Activated CD8-positive, alpha-beta T cell treated with anti-CD3 and anti-CD28 coated beads for 36 hours (primary cell): ENCODE data around the gene SETDB1. TPM values are rescaled to one million over a fixed set of nuclear protein-coding genes. Genes with fewer than 3 reads are reported as not detected.
A peak's percentile ranks its signal among the peaks of the same experiment; 100 is the strongest.

Experiments
- ATAC-seq: fragments of 200-7000 bp; cut with Tn5 transposase; one replicate; pipeline ENCODE4 v1.10.0; 2021; ENCODE audit warnings: mild to moderate bottlenecking, moderate library complexity
- CTCF ChIA-PET: fragments of 350-600 bp; sonication (Branson Sonifier 250); formaldehyde crosslinking; loops from one replicate; lab custom pipeline; 2021; ENCODE audit warnings: antibody characterized with exemption; lab: Charles Lee
- POLR2A ChIA-PET: fragments of 350-600 bp; sonication (Branson Sonifier 250); formaldehyde crosslinking; loops from one replicate; lab custom pipeline; 2021; ENCODE audit warnings: antibody characterized with exemption; lab: Charles Lee
- DNase-seq: peaks from one replicate; pipeline ENCODE4 v3.0.0-alpha.2; 2020
- H3K27ac Mint-ChIP-seq: one replicate; pipeline ENCODE4 v1.8.0; 2021; ENCODE audit warnings: mild to moderate bottlenecking, mixed read lengths
- H3K27me3 Mint-ChIP-seq: one replicate; pipeline ENCODE4 v1.8.0; 2021; ENCODE audit warnings: mixed read lengths
- H3K36me3 Mint-ChIP-seq: one replicate; pipeline ENCODE4 v1.8.0; 2021; ENCODE audit warnings: low read depth, mixed read lengths
- H3K4me1 Mint-ChIP-seq: one replicate; pipeline ENCODE4 v1.8.0; 2021; ENCODE audit warnings: low read depth, mixed read lengths
- H3K4me3 Mint-ChIP-seq: one replicate; pipeline ENCODE4 v1.8.0; 2021; ENCODE audit warnings: mild to moderate bottlenecking, moderate library complexity, mixed read lengths
- H3K9me3 Mint-ChIP-seq: one replicate; pipeline ENCODE4 v1.8.0; 2021; ENCODE audit warnings: mixed read lengths
- CTCF ChIP-seq: fragments of 200-600 bp; IDR thresholded peaks from one replicate; pipeline ENCODE4 v1.8.0; 2022; ENCODE audit warnings: antibody characterized with exemption, mild to moderate bottlenecking
- intact Hi-C: fragments of 100-400 bp; cut with micrococcal nuclease; formaldehyde crosslinking; loops from one replicate; pipeline ENCODE4 v1.10.0; 2022
- total RNA-seq, 2 experiments: library from RNA; stranded (reverse); gene quantifications; one replicate each; pipeline ENCODE4 v1.2.3, GENCODE V29; 2021

The SETDB1 gene
- total RNA-seq, 2 experiments from 2014 or later: 45.1 to 52.3 TPM

GRCh38 chr1:150963321-150964163, 37.4 kb downstream of the SETDB1 start:
- peak overlapping the region; percentile 17 for H3K27ac Mint-ChIP-seq
- ChIA-PET CTCF (interaction anchor here (0.9 to 2.0 kb wide), 3 partner anchors 15 to 32 kb away, joined by 3 to 7 read pairs (median 3); no protein-coding TSS in a partner anchor), POLR2A (interaction anchor here (1.3 to 1.4 kb wide), 2 partner anchors 12 to 334 kb away, joined by 3 to 4 read pairs; partner anchors contain the start of gene ENSA)
- H3K36me3 Mint-ChIP-seq: peaks cover 76% of the 10 kb centered on the region
- intact Hi-C loops: no loop called here
- H3K27me3 Mint-ChIP-seq: no peaks in the 10 kb centered on the region
- H3K4me3 Mint-ChIP-seq: no peak overlapping the region
- TF ChIP-seq CTCF: no peak
- peaks cover 2% of the 10 kb centered on the region for H3K4me1 Mint-ChIP-seq
- DNase-seq (no peak), ATAC-seq (no peak)
- H3K9me3 Mint-ChIP-seq: no peaks in the 10 kb centered on the region

DNA sequence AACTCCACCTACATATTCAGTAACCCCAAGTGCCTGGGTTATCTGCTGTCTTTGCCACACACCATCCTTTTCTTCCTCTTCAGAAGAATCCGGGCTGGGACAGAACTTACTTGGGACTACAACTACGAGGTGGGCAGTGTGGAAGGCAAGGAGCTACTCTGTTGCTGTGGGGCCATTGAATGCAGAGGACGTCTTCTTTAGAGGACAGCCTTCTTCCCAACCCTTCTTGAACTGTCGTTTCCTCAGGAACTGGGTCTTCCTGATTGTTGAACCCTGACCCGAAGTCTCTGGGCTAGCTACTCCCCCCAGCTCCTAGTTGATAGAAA, 38.0 kb downstream of the SETDB1 start:
- POLR2A ChIA-PET: interaction anchor here (1.3 to 1.4 kb wide), 2 partner anchors 11 to 334 kb away, joined by 3 to 4 read pairs; partner anchors contain the start of gene ENSA
- CTCF ChIA-PET: interaction anchor here (1.4 to 2.4 kb wide), 3 partner anchors 16 to 32 kb away, joined by 3 to 8 read pairs (median 7); no protein-coding TSS in a partner anchor
- Mint-ChIP-seq H3K27ac (peak overlapping the region; percentile 17), H3K9me3 (no peaks in the 10 kb centered on the region), H3K27me3 (no peaks in the 10 kb centered on the region), H3K4me3 (no peak overlapping the region), H3K36me3 (peaks cover 76% of the 10 kb centered on the region), H3K4me1 (peaks cover 2% of the 10 kb centered on the region)
- DNase-seq (no peak), ATAC-seq (no peak)
- intact Hi-C loops: no loop called here
- no peak for TF ChIP-seq CTCF

GRCh38 chr1:150965605-150966004, 39.4 kb downstream of the SETDB1 start:
- TF ChIP-seq CTCF: no peak
- H3K27me3 Mint-ChIP-seq: no peaks in the 10 kb centered on the region
- peaks cover 66% of the 10 kb centered on the region for H3K36me3 Mint-ChIP-seq
- DNase-seq (no peak), ATAC-seq (no peak)
- H3K4me1 Mint-ChIP-seq: peaks cover 7% of the 10 kb centered on the region
- ChIA-PET POLR2A (interaction anchor here (0.5 to 2.1 kb wide), 5 partner anchors 9 to 565 kb away, joined by 3 to 6 read pairs (median 4); partner anchors contain the start of gene MINDY1), CTCF (interaction anchor here (1.1 to 2.4 kb wide), 2 partner anchors 14 to 30 kb away, joined by 3 to 8 read pairs; no protein-coding TSS in a partner anchor)
- intact Hi-C loops: no loop called here
- no peaks in the 10 kb centered on the region for H3K9me3 Mint-ChIP-seq
- H3K4me3 Mint-ChIP-seq: no peak overlapping the region
- H3K27ac Mint-ChIP-seq: peak overlapping the region; percentile 62

GRCh38 chr1:150966011-150966410, 39.8 kb downstream of the SETDB1 start:
- H3K4me3 Mint-ChIP-seq: no peak overlapping the region
- ChIA-PET POLR2A (interaction anchor here (0.5 to 2.8 kb wide), 6 partner anchors 8 to 566 kb away, joined by 3 to 8 read pairs (median 4); partner anchors contain the start of gene MINDY1), CTCF (interaction anchor here (1.1 to 2.4 kb wide), 2 partner anchors 14 to 30 kb away, joined by 3 to 8 read pairs; no protein-coding TSS in a partner anchor)
- no peaks in the 10 kb centered on the region for H3K27me3 Mint-ChIP-seq
- H3K4me1 Mint-ChIP-seq: peaks cover 11% of the 10 kb centered on the region
- no peak for TF ChIP-seq CTCF
- H3K27ac Mint-ChIP-seq: peak overlapping the region; percentile 62
- intact Hi-C loops: no loop called here
- ATAC-seq: no peak
- no peaks in the 10 kb centered on the region for H3K9me3 Mint-ChIP-seq
- H3K36me3 Mint-ChIP-seq: peaks cover 62% of the 10 kb centered on the region
- no peak for DNase-seq
